HepG2 (cell line): ENCODE measurements around the gene SFPQ. TPM values are rescaled to one million over a fixed set of nuclear protein-coding genes. Genes with fewer than 3 reads are reported as not detected.

ENCODE experiments used
- ATAC-seq: fragments of 200-7000 bp; cut with Tn5 transposase; 3 replicates; pipeline ENCODE4 v1.9.1; 2020; ENCODE audit warnings: mild to moderate bottlenecking, moderate library complexity
- BruUV-seq: library from RNA; stranded (reverse); fragments of 400-500 nt; replicated peaks from 2 replicates; lab custom pipeline; 2021; lab: Mats Ljungman, UMichigan
- CTCF ChIA-PET: fragments of 300-600 bp; formaldehyde crosslinking; extraction: SDS; loops from one replicate; lab custom pipeline; 2021; ENCODE audit warnings: low total read pairs, inconsistent platforms, low intra/inter-chr PET ratio; lab: Yijun Ruan, JAX
- POLR2A ChIA-PET: fragments of 350-600 bp; sonication (Branson Sonifier 250); formaldehyde crosslinking; loops from one replicate; lab custom pipeline; 2020; ENCODE audit warnings: antibody characterized with exemption, inconsistent platforms; lab: Yijun Ruan, JAX
- DNase-seq: peaks from one replicate; pipeline ENCODE4 v3.0.0-alpha.2; 2015; ENCODE audit warnings: low spot score
- FAIRE-seq: peaks from 3 replicates; lab custom pipeline; 2011; peaks lifted over from hg19 to GRCh38; lab: Jason Lieb, UNC
- H2AFZ ChIP-seq: one replicate; pipeline ENCODE4 v1.6.1; 2011; ENCODE audit warnings: low read length, inconsistent platforms
- H3K27ac ChIP-seq: fragments of 300-600 bp; 3 replicates; pipeline ENCODE4 v1.8.0; 2011; ENCODE audit warnings: mixed run types, mild to moderate bottlenecking, mixed read lengths, low read length, inconsistent platforms; ENCODE audit not compliant: insufficient read depth; ENCODE audit errors: extremely low read length
- H3K27me3 ChIP-seq, 2 experiments: fragments of 200-600 bp in 1 of 2; 2 replicates in 1 of 2; 3 replicates in 1 of 2; pipeline versions ENCODE4 v1.6.0 to v1.8.0; 2011; ENCODE audit warnings: low read length in 2 of 2, mild to moderate bottlenecking in 2 of 2, moderate library complexity in 2 of 2, inconsistent platforms in 1 of 2; ENCODE audit not compliant: insufficient read depth in 2 of 2, control insufficient read depth in 1 of 2
- H3K36me3 ChIP-seq, 2 experiments: fragments of 200-600 bp in 1 of 2; replicated peaks in 1 of 2; 2 replicates in 1 of 2; 3 replicates in 1 of 2; pipeline versions ENCODE4 v1.5.1 to v1.8.0; 2011; ENCODE audit warnings: low read length in 2 of 2, inconsistent platforms in 1 of 2; ENCODE audit not compliant: insufficient read depth in 2 of 2, control insufficient read depth in 1 of 2
- H3K4me1 ChIP-seq: 2 replicates; pipeline ENCODE4 v1.5.1; 2012; ENCODE audit warnings: low read length, inconsistent platforms; ENCODE audit not compliant: insufficient read depth
- H3K4me2 ChIP-seq: 2 replicates; pipeline ENCODE4 v1.6.0; 2011; ENCODE audit warnings: low read depth, low read length, inconsistent platforms
- H3K4me3 ChIP-seq, 3 experiments: fragments of 200-600 bp in 1 of 3; sonication (generic), shearing (Covaris generic) in 1 of 3; replicated peaks in 1 of 3; 2 replicates each; pipeline ENCODE4 v1.5.1; 2011 to 2016; ENCODE audit warnings: low read length in 3 of 3, inconsistent platforms in 2 of 3, low read depth in 2 of 3, mild to moderate bottlenecking in 2 of 3, control low read depth in 1 of 3, mixed read lengths in 1 of 3; ENCODE audit not compliant: insufficient read depth in 1 of 3
- H3K79me2 ChIP-seq: one replicate; pipeline ENCODE4 v1.6.1; 2011; ENCODE audit warnings: low read length, inconsistent platforms; ENCODE audit not compliant: insufficient read depth
- H3K9ac ChIP-seq: 2 replicates; pipeline ENCODE4 v1.6.0; 2011; ENCODE audit warnings: mild to moderate bottlenecking, low read depth, low read length, inconsistent platforms; ENCODE audit not compliant: insufficient read depth
- H3K9me3 ChIP-seq: 2 replicates; pipeline ENCODE4 v1.5.1; 2012; ENCODE audit warnings: mild to moderate bottlenecking, low read length
- H4K20me1 ChIP-seq: 2 replicates; pipeline ENCODE4 v1.6.0; 2011; ENCODE audit warnings: inconsistent platforms, mild to moderate bottlenecking, low read length, moderate library complexity; ENCODE audit not compliant: insufficient read depth
- AGO2 ChIP-seq: fragments of 200-400 bp; formaldehyde crosslinking; optimal IDR thresholded peaks from 2 replicates; pipeline ENCODE3; 2017; ENCODE audit warnings: mild to moderate bottlenecking, low read depth, low read length, moderate library complexity
- ARID4A ChIP-seq: sonication (generic); formaldehyde crosslinking; IDR thresholded peaks from 2 replicates; pipeline ENCODE4 v1.5.0; 2020; ENCODE audit warnings: mild to moderate bottlenecking, missing genetic modification reagents, borderline replicate concordance
- CHD2 ChIP-seq: IDR thresholded peaks from 2 replicates; pipeline ENCODE4 v1.6.1; 2011; ENCODE audit warnings: low read depth, low read length, improper control_type of control experiment
- MBD4 ChIP-seq: IDR thresholded peaks from 2 replicates; pipeline ENCODE4 v1.6.1; 2012; ENCODE audit warnings: low read length, inconsistent platforms, borderline replicate concordance
- NFIC ChIP-seq: IDR thresholded peaks from 2 replicates; pipeline ENCODE4 v1.6.1; 2012; ENCODE audit warnings: mild to moderate bottlenecking, low read length, inconsistent platforms
- NR1H2 ChIP-seq: sonication (generic); formaldehyde crosslinking; IDR thresholded peaks from 2 replicates; pipeline ENCODE4 v1.8.1; 2022; ENCODE audit warnings: low read depth, missing genetic modification reagents, borderline replicate concordance
- RBFOX2 ChIP-seq: fragments of 200-400 bp; formaldehyde crosslinking; IDR thresholded peaks from 2 replicates; pipeline ENCODE4 v1.6.1; 2017; ENCODE audit warnings: low read depth, mild to moderate bottlenecking, low read length
- RBM22 ChIP-seq: fragments of 200-400 bp; formaldehyde crosslinking; optimal IDR thresholded peaks from 2 replicates; pipeline ENCODE3; 2017; ENCODE audit warnings: mild to moderate bottlenecking, low read length, moderate library complexity
- RELA ChIP-seq: sonication (generic); formaldehyde crosslinking; IDR thresholded peaks from 2 replicates; pipeline ENCODE4 v1.4.0; 2020; ENCODE audit warnings: missing genetic modification reagents
- RFX3 ChIP-seq: IDR thresholded peaks from 2 replicates; pipeline ENCODE4 v1.6.1; 2016; ENCODE audit warnings: missing biosample characterization, missing genetic modification reagents
- SALL1 ChIP-seq: sonication (generic); formaldehyde crosslinking; IDR thresholded peaks from 2 replicates; pipeline ENCODE4 v1.8.0; 2022; ENCODE audit warnings: mild to moderate bottlenecking, missing genetic modification reagents
- SIX4 ChIP-seq: sonication (generic); formaldehyde crosslinking; IDR thresholded peaks from 2 replicates; pipeline ENCODE4 v1.4.0; 2020; ENCODE audit warnings: missing genetic modification reagents
- TAF1 ChIP-seq: sonication (generic); formaldehyde crosslinking; IDR thresholded peaks from 2 replicates; pipeline ENCODE4 v1.4.0; 2020; ENCODE audit warnings: missing genetic modification reagents
- ZBTB7B ChIP-seq: sonication (generic); formaldehyde crosslinking; IDR thresholded peaks from 2 replicates; pipeline ENCODE4 v1.4.0; 2020; ENCODE audit warnings: missing genetic modification reagents
- ZC3H4 ChIP-seq: sonication (generic); formaldehyde crosslinking; IDR thresholded peaks from 2 replicates; pipeline ENCODE4 v1.4.0; 2020; ENCODE audit warnings: missing genetic modification reagents, borderline replicate concordance
- ZNF121 ChIP-seq: sonication (generic); formaldehyde crosslinking; IDR thresholded peaks from 2 replicates; pipeline ENCODE4 v1.5.0; 2020; ENCODE audit warnings: mild to moderate bottlenecking, missing genetic modification reagents
- ZNF136 ChIP-seq: sonication (generic); formaldehyde crosslinking; IDR thresholded peaks from 2 replicates; pipeline ENCODE4 v1.8.1; 2022; ENCODE audit warnings: low read depth, mild to moderate bottlenecking, moderate library complexity, missing genetic modification reagents
- ZNF3 ChIP-seq: IDR thresholded peaks from 2 replicates; pipeline ENCODE4 v1.7.0; 2017; ENCODE audit warnings: inconsistent platforms
- ZNF510 ChIP-seq: sonication (generic); formaldehyde crosslinking; IDR thresholded peaks from 2 replicates; pipeline ENCODE4 v1.4.0; 2020; ENCODE audit warnings: low read depth, mild to moderate bottlenecking, missing genetic modification reagents
- ZNF547 ChIP-seq: sonication (generic); formaldehyde crosslinking; IDR thresholded peaks from 2 replicates; pipeline ENCODE4 v1.5.1; 2020; ENCODE audit warnings: mild to moderate bottlenecking, missing genetic modification reagents
- ZNF558 ChIP-seq: sonication (generic); formaldehyde crosslinking; IDR thresholded peaks from 2 replicates; pipeline ENCODE4 v1.9.0; 2022; ENCODE audit warnings: mild to moderate bottlenecking, missing genetic modification reagents, borderline replicate concordance
- ZNF639 ChIP-seq: conservative IDR thresholded peaks from 2 replicates; pipeline ENCODE4 v1.6.1; 2018; ENCODE audit warnings: missing genetic modification reagents
- ZNF720 ChIP-seq: sonication (generic); formaldehyde crosslinking; IDR thresholded peaks from 2 replicates; pipeline ENCODE4 v1.4.0; 2020; ENCODE audit warnings: missing genetic modification reagents
- ZSCAN29 ChIP-seq: sonication (generic); formaldehyde crosslinking; conservative IDR thresholded peaks from 2 replicates; pipeline ENCODE4 v1.4.0; 2020; ENCODE audit warnings: mild to moderate bottlenecking, missing genetic modification reagents
- WGBS: methylation state at CpG from one replicate; pipeline ENCODE4 v1.1.6; 2017; ENCODE audit warnings: low lambda C conversion rate; 5-methylcytosine and 5-hydroxymethylcytosine counted together
- in situ Hi-C: cut with HindIII; loops from 2 replicates; pipeline ENCODE4 v1.10.0; 2017; ENCODE audit warnings: low pct_unique_long_range_greater_than_20kb; ENCODE audit not compliant: extremely low pct_ligation_motif_present
- intact Hi-C: fragments of 100-400 bp; cut with micrococcal nuclease; formaldehyde crosslinking; loops from one replicate; pipeline ENCODE4 v1.10.0; 2022; ENCODE audit not compliant: unreplicated experiment
- polyA plus RNA-seq, 8 experiments: library from polyadenylated mRNA; depleted of rRNA in 3 of 8; stranded (reverse) in 7 of 8; unstranded in 1 of 8; fragments of >200 nt; fragmentation: Illumina TruSeq in 4 of 8; extraction: Trizol in 4 of 8; gene quantifications; 2 replicates each; pipeline versions ENCODE4 v1.2.1 to v1.2.3, GENCODE V29; 2011 to 2016; ENCODE audit warnings: low read depth in 4 of 8, missing spikeins in 1 of 8, mixed read lengths in 1 of 8; ENCODE audit not compliant: insufficient read depth in 1 of 8
- total RNA-seq, 5 experiments: library from RNA; depleted of rRNA; stranded (reverse); fragments of >200 nt; fragmentation: Illumina TruSeq; extraction: Trizol; gene quantifications; 2 replicates each; pipeline ENCODE4 v1.2.3, GENCODE V29; 2016; ENCODE audit warnings: low read depth in 1 of 5

Gene SFPQ
- total and polyA plus RNA-seq, 2 of the 13 experiments (the other 11 are each of a cell fraction or from before 2014, with no cell fraction given) = 101 to 292 TPM

GRCh38 chr1:35175098-35175576, 17.8 kb downstream of the SFPQ start:
- no peak overlapping the region for H3K27ac ChIP-seq
- in situ Hi-C loops (no loop called here), intact Hi-C loops (no loop called here)
- ATAC-seq (no peak), FAIRE-seq (no peak), DNase-seq (no peak)
- no peaks in the 10 kb centered on the region for H3K9me3 ChIP-seq
- H2AFZ ChIP-seq = no peak overlapping the region
- peaks cover 4% of the 10 kb centered on the region for H3K79me2 ChIP-seq
- no peaks in the 10 kb centered on the region for H3K27me3 ChIP-seq
- ChIA-PET CTCF (no interaction called here), POLR2A (no interaction called here)
- BruUV-seq = no TSS peak
- H4K20me1 ChIP-seq = peaks cover 50% of the 10 kb centered on the region
- H3K4me3 ChIP-seq = no peak overlapping the region
- no peak overlapping the region for H3K9ac ChIP-seq
- H3K36me3 ChIP-seq = peaks cover 12 to 28% of the 10 kb centered on the region in 2 experiments
- H3K4me1 ChIP-seq = peaks cover 31% of the 10 kb centered on the region
- 94% methylated on average over 9 of the region's 9 CpGs for WGBS
- H3K4me2 ChIP-seq = no peak overlapping the region
- no peak for TF ChIP-seq ARID4A (CRISPR knock-in tag)
- TF ChIP-seq ZBTB7B = no peak
- TF ChIP-seq ZSCAN29 (CRISPR knock-in tag) = no peak
- TF ChIP-seq CHD2 = no peak
- TF ChIP-seq ZNF3 = no peak
- peak; percentile 39; the same call in 1 of the 2 replicates for TF ChIP-seq ZC3H4 (CRISPR knock-in tag)
- TF ChIP-seq NR1H2 (CRISPR knock-in tag) = no peak
- TF ChIP-seq ZNF121 (CRISPR knock-in tag) = no peak
- TF ChIP-seq RBFOX2 = peak; percentile 42; the same call in 1 of the 2 replicates
- TF ChIP-seq MBD4 = peak; percentile 59; the same call in 1 of the 2 replicates
- no peak for TF ChIP-seq ZNF547
- no peak for TF ChIP-seq SALL1 (CRISPR knock-in tag)
- TF ChIP-seq ZNF510 (CRISPR knock-in tag) = no peak
- peak; percentile 65 for TF ChIP-seq AGO2
- no peak for TF ChIP-seq RFX3 (CRISPR knock-in tag)
- no peak for TF ChIP-seq RELA
- TF ChIP-seq NFIC = 0 out of 2 replicates have a peak, but pooled peaks have one; percentile 2
- TF ChIP-seq ZNF720 (CRISPR knock-in tag) = no peak
- TF ChIP-seq RBM22 = peak; percentile 89
- TF ChIP-seq TAF1 (CRISPR knock-in tag) = no peak
- no peak for TF ChIP-seq ZNF136 (CRISPR knock-in tag)
- no peak for TF ChIP-seq SIX4
- no peak for TF ChIP-seq ZNF558 (CRISPR knock-in tag)
- no peak for TF ChIP-seq ZNF639 (CRISPR knock-in tag)
